HepG2 (cell line): Measurements from ENCODE around the gene PRR35. TPM values are rescaled to one million over a fixed set of nuclear protein-coding genes. Genes with fewer than 3 reads are reported as not detected.

Experiments
- ADNP ChIP-seq: sonication (generic); formaldehyde crosslinking; IDR thresholded peaks from 2 replicates; pipeline ENCODE4 v1.4.0; 2020; ENCODE audit warnings: missing genetic modification reagents
- BATF2 ChIP-seq: sonication (generic); formaldehyde crosslinking; IDR thresholded peaks from 2 replicates; pipeline ENCODE4 v1.8.0; 2022; ENCODE audit warnings: mild to moderate bottlenecking, missing genetic modification reagents, moderate library complexity
- BRD4 ChIP-seq: sonication (generic); formaldehyde crosslinking; IDR thresholded peaks from 2 replicates; pipeline ENCODE4 v1.4.0; 2020; ENCODE audit warnings: missing genetic modification reagents
- HMG20B ChIP-seq: conservative IDR thresholded peaks from 2 replicates; pipeline ENCODE4 v1.6.1; 2016; ENCODE audit warnings: missing genetic modification reagents, missing compliant biosample characterization
- KAT2B ChIP-seq: fragments of 150-350 bp; IDR thresholded peaks from 2 replicates; pipeline ENCODE4 v1.6.1; 2014; ENCODE audit warnings: low read depth, low read length, borderline replicate concordance
- MIER3 ChIP-seq: IDR thresholded peaks from 2 replicates; pipeline ENCODE4 v1.6.1; 2016; ENCODE audit warnings: missing compliant biosample characterization, borderline replicate concordance
- MYC ChIP-seq: sonication (generic); formaldehyde crosslinking; IDR thresholded peaks from 2 replicates; pipeline ENCODE4 v1.9.0; 2021; ENCODE audit warnings: missing genetic modification reagents, borderline replicate concordance
- NR2F1 ChIP-seq, 2 experiments: fragments of 450-650 bp in 1 of 2; formaldehyde crosslinking in 1 of 2; IDR thresholded peaks; 2 replicates each; pipeline versions ENCODE4 v1.5.0 to v1.6.1; 2016 to 2020; ENCODE audit warnings: mild to moderate bottlenecking in 1 of 2, missing compliant biosample characterization in 1 of 2, missing genetic modification reagents in 1 of 2, moderate library complexity in 1 of 2
- SMARCE1 ChIP-seq: fragments of 450-650 bp; IDR thresholded peaks from 2 replicates; pipeline ENCODE4 v1.6.1; 2017; ENCODE audit warnings: borderline replicate concordance
- YY1 ChIP-seq: IDR thresholded peaks from 2 replicates; pipeline ENCODE4 v1.6.1; 2011; ENCODE audit warnings: low read length, low read depth, moderate library complexity, mild to moderate bottlenecking; ENCODE audit not compliant: insufficient read depth, insufficient replicate concordance
- ZBTB20 ChIP-seq: sonication (generic); formaldehyde crosslinking; IDR thresholded peaks from 2 replicates; pipeline ENCODE4 v1.8.1; 2023; ENCODE audit warnings: missing genetic modification reagents, low read depth, mild to moderate bottlenecking, borderline replicate concordance
- ZBTB33 ChIP-seq: sonication (generic); formaldehyde crosslinking; IDR thresholded peaks from 2 replicates; pipeline ENCODE4 v1.4.0; 2020; ENCODE audit warnings: missing genetic modification reagents
- ZFP82 ChIP-seq: sonication (generic); formaldehyde crosslinking; IDR thresholded peaks from 2 replicates; pipeline ENCODE4 v1.5.1; 2020; ENCODE audit warnings: mild to moderate bottlenecking, missing genetic modification reagents, borderline replicate concordance
- ZNF329 ChIP-seq: sonication (generic); formaldehyde crosslinking; IDR thresholded peaks from 2 replicates; pipeline ENCODE4 v1.9.0; 2021; ENCODE audit warnings: low read depth, mild to moderate bottlenecking, missing genetic modification reagents
- ZNF354B ChIP-seq: sonication (generic); formaldehyde crosslinking; IDR thresholded peaks from 2 replicates; pipeline ENCODE4 v1.8.0; 2022; ENCODE audit warnings: mild to moderate bottlenecking, missing genetic modification reagents
- ZNF776 ChIP-seq: sonication (generic); formaldehyde crosslinking; IDR thresholded peaks from 2 replicates; pipeline ENCODE4 v1.4.0; 2020; ENCODE audit warnings: mild to moderate bottlenecking, missing genetic modification reagents
- ZNF777 ChIP-seq: sonication (generic); formaldehyde crosslinking; IDR thresholded peaks from 2 replicates; pipeline ENCODE4 v1.4.0; 2020; ENCODE audit warnings: missing genetic modification reagents
- ZSCAN31 ChIP-seq: sonication (generic); formaldehyde crosslinking; IDR thresholded peaks from 2 replicates; pipeline ENCODE4 v1.5.0; 2020; ENCODE audit warnings: low read depth, mild to moderate bottlenecking, missing genetic modification reagents
- polyA plus RNA-seq, 8 experiments: library from polyadenylated mRNA; depleted of rRNA in 3 of 8; stranded (reverse) in 7 of 8; unstranded in 1 of 8; fragments of >200 nt; fragmentation: Illumina TruSeq in 4 of 8; extraction: Trizol in 4 of 8; gene quantifications; 2 replicates each; pipeline versions ENCODE4 v1.2.1 to v1.2.3, GENCODE V29; 2011 to 2016; ENCODE audit warnings: low read depth in 4 of 8, missing spikeins in 1 of 8, mixed read lengths in 1 of 8; ENCODE audit not compliant: insufficient read depth in 1 of 8
- total RNA-seq, 5 experiments: library from RNA; depleted of rRNA; stranded (reverse); fragments of >200 nt; fragmentation: Illumina TruSeq; extraction: Trizol; gene quantifications; 2 replicates each; pipeline ENCODE4 v1.2.3, GENCODE V29; 2016; ENCODE audit warnings: low read depth in 1 of 5
- TF ChIP-seq, protein P1 (sequence below), 2 experiments: sonication (generic) in 1 of 2; formaldehyde crosslinking in 1 of 2; IDR thresholded peaks; 2 replicates each; pipeline versions ENCODE4 v1.6.1 to v1.9.0; 2014 to 2022; ENCODE audit warnings: antibody characterized with exemption in 1 of 2, borderline replicate concordance in 1 of 2, inconsistent platforms in 1 of 2, low read depth in 1 of 2, missing genetic modification reagents in 1 of 2

Gene PRR35
- total and polyA plus RNA-seq, 2 of the 13 experiments (the other 11 are each of a cell fraction or from before 2014, with no cell fraction given) = 0.07 to 0.16 TPM

DNA sequence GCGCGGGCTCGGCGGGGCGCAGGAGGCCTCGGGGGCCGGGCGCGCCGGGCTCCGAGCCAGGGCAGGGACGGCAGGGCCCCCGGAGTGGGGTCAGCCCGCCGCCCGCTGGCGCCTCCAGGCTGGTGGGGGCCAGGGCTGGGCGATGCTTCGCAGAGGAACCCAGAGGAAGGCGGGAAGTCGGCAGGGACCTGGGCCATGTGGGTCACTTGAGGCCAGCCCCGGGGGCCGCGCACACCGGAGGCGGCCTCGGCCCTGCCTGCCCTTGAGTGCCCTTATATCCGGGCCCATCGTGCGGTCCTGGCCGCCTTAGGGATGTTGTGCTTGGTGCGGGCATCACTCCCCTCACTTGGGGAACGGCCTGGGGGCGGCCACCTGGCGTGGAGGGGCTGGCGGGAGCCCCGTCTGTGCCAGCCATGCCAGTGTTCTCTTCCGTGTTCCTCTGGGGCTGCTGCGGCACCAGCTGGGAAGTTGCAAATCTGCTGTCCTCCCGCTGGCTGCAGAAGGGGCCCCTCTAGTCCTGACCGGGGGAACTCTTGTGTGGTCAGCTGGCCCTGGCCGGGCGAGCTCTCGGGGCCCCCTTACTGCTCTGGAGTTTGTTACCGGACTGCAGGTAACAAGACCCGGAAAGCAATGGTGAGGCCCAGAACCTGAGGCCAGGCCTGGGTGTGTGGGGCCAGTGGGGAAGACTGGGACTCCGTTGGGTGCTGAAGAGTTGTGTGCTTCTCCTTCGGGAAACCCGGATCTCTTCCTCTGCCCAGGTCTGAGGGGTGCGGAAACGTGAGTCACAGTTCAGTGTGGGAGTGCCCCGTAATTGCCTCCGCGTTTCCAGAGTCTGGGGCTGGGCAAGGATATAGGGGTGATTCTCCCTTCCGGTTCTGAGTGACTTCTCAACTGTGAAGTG, 31.8 kb upstream of the PRR35 start (continued):
- TF ChIP-seq HMG20B (CRISPR knock-in tag) (no peak), ZFP82 (CRISPR knock-in tag) (no peak), YY1 (no peak), ZNF777 (CRISPR knock-in tag) (peak; percentile 29), MIER3 (CRISPR knock-in tag) (no peak), ZSCAN31 (CRISPR knock-in tag) (0 out of 2 replicates have a peak, but pooled peaks have one; percentile 67), ZNF329 (CRISPR knock-in tag) (no peak), SMARCE1 (no peak), ZNF354B (CRISPR knock-in tag) (no peak), ZBTB33 (CRISPR knock-in tag) (no peak), BRD4 (CRISPR knock-in tag) (peak; percentile 44; the same call in 1 of the 2 replicates), ADNP (CRISPR knock-in tag) (no peak), ZNF776 (CRISPR knock-in tag) (no peak), BATF2 (CRISPR knock-in tag) (no peak), MYC (CRISPR knock-in tag) (peak; percentile 42; the same call in 1 of the 2 replicates), KAT2B (no peak), NR2F1 (CRISPR knock-in tag; IDR thresholded peaks at IDR 0.05) (no peak), ZBTB20 (peak; percentile 48; the same call in 1 of the 2 replicates)
- TF ChIP-seq, protein P1, sequence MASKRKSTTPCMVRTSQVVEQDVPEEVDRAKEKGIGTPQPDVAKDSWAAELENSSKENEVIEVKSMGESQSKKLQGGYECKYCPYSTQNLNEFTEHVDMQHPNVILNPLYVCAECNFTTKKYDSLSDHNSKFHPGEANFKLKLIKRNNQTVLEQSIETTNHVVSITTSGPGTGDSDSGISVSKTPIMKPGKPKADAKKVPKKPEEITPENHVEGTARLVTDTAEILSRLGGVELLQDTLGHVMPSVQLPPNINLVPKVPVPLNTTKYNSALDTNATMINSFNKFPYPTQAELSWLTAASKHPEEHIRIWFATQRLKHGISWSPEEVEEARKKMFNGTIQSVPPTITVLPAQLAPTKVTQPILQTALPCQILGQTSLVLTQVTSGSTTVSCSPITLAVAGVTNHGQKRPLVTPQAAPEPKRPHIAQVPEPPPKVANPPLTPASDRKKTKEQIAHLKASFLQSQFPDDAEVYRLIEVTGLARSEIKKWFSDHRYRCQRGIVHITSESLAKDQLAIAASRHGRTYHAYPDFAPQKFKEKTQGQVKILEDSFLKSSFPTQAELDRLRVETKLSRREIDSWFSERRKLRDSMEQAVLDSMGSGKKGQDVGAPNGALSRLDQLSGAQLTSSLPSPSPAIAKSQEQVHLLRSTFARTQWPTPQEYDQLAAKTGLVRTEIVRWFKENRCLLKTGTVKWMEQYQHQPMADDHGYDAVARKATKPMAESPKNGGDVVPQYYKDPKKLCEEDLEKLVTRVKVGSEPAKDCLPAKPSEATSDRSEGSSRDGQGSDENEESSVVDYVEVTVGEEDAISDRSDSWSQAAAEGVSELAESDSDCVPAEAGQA (IDR thresholded peaks at IDR 0.05; ENCODE audit: low read depth) = no peak
- TF ChIP-seq, protein P1 (CRISPR knock-in tag; IDR thresholded peaks at IDR 0.05; ENCODE audit: borderline replicate concordance) = no peak; the same call in 1 of the 2 replicates
